HS-27A (cell line): ENCODE data around the gene UNC50.

Source experiments
- DNase-seq: peaks from one replicate; pipeline ENCODE4 v3.0.0-alpha.2; 2012; ENCODE audit warnings: low read depth, missing footprints

UNC50 gene

DNA sequence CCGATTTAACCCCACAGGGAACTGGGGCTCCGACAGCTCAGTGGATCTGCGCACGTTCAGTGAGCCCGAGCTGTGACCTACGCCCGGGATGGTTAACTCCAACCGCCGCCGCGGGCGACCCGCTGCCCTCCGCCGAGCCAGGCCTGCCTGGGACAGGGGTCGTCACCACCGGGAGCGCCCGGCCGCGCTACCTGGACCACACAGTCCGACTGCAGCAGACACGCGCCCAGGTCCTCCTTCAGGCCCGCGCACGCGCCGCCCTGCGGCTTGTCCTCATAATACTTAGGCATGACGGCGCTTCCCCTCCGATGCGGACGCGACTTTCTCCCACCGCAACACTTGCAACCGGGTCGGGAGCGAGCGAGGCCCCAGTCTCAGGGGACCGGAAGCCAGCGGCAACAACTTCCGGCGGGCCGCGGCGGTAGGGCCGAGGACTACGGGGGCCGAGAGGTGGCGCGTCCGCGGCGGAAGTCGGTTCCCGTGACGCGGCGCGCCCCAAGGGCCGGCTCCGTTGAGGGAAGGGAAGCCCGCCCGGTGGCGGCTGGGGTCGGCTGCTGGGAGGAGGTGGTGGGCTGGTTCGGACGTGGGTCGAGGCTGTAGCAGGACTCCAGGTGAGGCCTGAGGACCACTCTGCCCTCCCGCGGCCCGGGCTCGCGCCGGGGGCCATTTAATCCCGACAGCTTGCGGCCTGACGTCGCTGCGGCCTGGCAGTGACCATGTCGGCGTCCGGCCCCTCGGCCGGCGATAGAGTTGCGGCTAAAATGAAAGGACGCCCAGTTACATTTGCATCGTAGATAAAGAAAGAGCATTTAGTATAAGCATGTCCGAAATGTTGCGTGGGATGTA lies at the start of gene UNC50, which contains the start of gene COA5:
Gene UNC50 (plus strand): TSS at position 474 of the 846 bp plus-strand sequence. CDS start 1,171 bp downstream, outside the sequence.
Gene COA5 (minus strand): TSS at position 397 of the 846 bp plus-strand sequence. CDS start 107 bp downstream, at position 290.
- DNase-seq, result peak; percentile 73

- no peak for DNase-seq
Observed at GRCh38 chr2:98558852-98559530, 49.4 kb upstream of the UNC50 start.

GRCh38 chr2:98559581-98559980 lies 48.8 kb upstream of the UNC50 start:
- no peak for DNase-seq

DNA sequence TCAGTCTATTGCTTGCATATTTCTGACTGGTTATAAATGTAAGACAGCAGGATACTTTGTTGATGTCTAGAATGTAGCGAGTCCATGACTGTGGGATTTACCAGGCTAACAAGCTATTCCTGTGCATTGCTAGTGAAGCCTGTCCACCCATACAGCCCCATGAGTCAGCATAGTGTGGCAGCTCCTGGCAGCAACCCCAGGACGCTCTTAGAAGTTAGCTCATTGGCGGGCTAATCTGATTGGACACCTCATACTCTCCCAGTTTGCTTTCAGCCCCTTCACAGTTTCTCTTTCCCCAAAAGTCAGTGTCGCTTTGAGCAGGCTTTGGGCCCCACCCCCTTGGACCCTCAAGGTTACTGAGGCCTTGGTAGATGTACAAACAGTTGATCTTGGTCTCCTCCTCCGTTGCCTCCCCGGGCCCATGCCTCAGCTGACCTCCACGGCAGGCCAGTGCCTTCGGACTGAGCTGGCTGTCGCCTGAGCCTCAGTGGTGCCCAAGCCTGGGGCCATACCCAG lies 48.1 kb upstream of the UNC50 start:
- peak; percentile 34 for DNase-seq

DNA sequence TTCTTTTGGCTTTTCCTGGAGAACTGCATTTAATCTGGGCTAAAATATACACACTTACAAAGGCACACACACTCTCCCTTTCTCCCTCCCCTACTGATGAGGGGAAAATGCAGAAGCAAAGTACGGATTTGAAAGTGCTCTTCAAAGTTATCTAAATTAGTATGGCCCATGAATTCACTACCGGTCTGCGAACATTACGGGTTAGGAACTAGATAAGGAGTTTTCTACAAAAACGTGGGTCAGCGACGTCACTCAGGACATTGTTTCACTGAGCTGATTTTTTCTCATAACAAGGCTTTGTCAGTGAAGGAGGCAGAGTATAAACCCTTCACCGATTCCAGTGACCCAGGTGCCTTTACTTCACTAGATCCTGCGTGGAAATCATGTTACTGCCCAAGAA lies 47.4 kb upstream of the UNC50 start:
- no peak for DNase-seq

- no peak for DNase-seq
Observed at GRCh38 chr2:98561902-98562695, 46.3 kb upstream of the UNC50 start.

DNA sequence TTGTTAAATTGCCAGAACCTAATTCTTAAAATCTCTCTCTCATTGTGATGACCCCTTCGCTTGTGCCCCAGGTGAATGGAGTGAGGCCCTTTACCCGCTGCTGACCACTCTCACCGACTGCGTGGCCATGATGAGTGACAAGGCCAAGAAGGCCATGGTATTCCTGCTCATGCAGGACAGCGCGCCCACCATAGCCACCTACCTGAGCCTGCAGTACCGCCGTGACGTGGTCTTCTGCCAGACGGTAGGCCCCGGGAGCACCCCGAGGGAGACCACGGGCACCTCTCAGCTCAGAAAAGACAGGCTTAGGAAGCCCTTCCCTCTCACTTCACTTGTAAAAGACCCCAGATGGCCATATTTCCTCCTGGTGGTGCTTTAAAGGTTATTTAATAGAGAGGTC lies 45.0 kb upstream of the UNC50 start:
- DNase-seq, result no peak

GRCh38 chr2:98564541-98565132 lies 43.8 kb upstream of the UNC50 start:
- no peak for DNase-seq

DNA sequence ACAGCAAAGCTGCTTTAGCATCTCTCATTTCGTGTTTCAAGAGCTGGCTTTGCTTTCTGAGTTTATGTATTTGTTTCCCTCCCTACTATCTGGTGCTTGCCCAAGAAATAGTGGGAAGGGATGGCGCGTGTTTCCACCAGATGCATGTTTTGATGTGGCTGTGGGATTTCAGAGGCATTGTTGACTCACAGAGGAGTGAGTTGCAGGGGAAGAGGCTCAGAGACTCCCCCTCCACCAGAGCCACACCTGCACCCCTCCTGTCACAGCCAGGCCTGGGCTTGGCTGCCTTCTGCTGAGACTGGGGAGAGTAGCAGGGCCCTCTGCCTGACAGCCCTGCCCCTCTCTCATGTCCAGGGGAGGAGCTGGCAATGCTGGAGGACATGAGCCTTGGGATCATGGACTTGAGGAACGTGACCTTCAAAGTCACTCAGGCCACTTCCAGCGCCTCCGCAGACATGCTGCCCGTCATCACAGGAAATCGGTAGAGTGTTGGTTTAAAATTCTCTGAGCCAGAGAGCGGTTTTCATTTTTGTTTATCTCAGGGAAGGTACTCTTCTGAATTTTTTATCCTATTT lies 43.0 kb upstream of the UNC50 start:
- no peak for DNase-seq

- DNase-seq, result no peak
Observed at GRCh38 chr2:98565941-98566340, 42.4 kb upstream of the UNC50 start.

DNA sequence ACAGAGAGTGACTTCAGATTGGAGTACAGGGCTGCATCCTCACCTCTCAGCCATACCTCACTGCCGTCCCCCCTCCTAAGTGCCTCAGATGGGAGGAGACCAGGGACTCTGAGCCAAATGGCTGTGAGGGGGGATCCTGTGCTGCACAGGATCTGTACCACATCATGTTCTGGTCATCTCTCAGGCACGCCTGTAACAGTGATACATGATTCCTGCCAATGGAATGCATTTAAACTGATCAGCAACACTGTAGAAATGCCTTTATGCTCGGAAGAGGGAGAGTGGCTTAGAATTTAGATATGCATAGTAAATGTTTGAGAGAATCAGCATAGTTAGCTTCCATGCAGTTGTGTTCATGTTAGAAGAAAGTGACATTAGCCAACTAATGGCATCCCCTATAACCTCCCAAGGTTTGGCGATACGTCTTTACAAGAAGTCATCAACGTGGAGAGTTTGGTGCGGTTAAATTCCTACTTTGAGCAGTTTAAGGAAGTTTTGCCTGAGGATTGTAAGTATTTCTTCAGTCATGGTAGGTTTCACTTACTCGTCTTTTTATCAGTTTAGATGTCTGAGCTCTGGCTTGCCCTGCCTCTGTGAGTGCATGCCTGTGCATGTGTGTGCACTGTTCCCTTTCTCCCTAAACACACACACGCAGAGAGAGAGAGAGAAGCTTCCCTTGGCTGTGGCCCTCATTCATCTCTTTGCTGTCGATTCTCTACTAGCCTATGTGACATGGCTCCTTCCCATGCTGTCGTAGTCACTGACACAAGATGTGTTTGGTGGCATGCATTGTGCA lies 40.0 kb upstream of the UNC50 start:
- no peak for DNase-seq

DNA sequence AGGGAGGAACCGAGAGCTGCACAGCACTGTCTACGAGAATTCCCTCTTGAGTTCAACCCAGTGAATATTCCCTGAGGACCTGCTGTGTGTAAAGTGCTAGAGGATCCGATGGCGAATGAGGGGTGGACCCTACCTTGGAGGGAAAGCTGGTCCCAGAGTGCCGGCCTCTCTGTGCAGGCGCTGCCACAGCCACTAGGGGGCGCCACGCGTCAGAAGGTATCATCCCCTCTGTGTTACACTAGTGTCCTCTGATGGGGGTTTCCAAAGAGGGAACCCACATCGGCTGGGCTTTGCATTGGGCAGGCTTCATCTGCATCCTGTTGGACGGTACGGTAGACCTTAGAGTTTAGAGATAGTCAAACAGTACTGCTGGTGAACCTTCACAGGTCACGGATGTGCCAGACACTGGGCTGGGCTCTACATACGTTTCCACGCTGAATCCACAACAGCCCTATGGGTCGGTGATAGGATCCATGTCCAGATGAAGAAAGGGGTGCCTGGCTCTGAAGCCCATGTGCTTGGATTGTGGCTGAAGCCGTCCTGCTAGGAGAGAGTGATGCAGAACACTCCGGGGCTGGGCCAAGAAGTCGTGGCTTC lies 39.1 kb upstream of the UNC50 start:
- no peak for DNase-seq

DNA sequence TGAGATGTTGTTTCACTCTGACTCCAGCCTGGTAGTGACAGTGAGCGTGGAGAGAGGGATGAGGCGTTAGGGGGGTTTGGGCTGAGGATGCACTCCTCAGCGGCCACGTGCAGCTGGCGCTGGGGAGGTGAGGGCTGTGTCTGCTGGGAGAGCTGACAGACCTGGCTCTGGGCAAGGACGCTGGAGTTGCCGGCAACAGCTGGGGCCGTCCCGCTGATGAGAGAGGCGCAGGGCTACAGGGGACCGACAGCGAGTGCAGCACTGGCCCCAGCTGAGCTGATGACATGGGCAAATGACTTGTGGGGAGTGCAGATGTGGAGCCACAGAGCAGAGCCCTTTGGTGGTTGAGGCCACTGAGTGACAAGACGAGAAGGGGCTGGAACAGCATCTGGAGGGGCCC lies 38.5 kb upstream of the UNC50 start:
- no peak for DNase-seq

DNA sequence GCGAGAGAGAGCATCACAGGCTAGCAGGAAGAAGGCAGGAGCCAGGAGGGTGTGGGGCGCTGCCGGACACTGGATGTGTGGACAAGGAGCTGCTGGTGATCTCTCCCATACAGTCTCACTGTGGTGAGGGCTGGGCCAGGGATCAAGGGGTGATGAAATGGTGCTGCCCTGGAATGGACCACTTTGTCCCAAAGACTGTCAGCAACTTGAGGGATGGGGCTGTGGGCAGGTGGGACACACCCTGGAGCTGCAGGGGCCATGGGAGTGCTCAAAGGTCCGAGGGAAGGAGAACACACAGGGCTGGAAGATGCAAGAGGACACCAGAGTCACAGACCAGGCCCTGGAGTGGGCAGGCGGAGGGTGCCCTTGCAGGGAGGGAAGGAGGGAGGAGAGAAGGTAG lies 38.0 kb upstream of the UNC50 start:
- DNase-seq, result no peak

GRCh38 chr2:98571121-98571701 lies 37.2 kb upstream of the UNC50 start:
- no peak for DNase-seq

- DNase-seq, result no peak
Observed at GRCh38 chr2:98571796-98572195, 36.6 kb upstream of the UNC50 start.

- DNase-seq, result no peak
Observed at GRCh38 chr2:98572211-98572610, 36.2 kb upstream of the UNC50 start.

- DNase-seq, result no peak
Observed at GRCh38 chr2:98572676-98573075, 35.7 kb upstream of the UNC50 start.

DNA sequence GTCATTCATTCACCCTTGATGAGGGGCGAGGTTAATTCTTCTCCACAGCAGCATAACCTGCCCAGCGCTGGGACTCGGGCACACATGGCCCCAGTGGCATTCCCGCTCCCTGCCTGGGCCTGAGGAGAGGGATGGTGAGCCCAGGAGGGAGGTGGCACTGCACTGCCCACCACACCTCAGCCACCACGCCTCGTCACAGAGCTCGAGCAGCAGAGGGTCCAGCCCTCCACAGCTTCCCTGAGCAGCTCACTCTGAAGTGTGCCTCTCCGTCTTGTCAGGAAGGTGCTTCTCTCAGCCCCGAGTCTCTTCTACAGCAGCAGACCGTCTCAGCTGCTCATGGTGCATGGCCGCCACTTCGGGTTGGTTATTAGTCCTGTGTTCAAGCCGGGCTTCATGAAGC lies 35.0 kb upstream of the UNC50 start:
- no peak for DNase-seq
